HG02623 (cell line): ENCODE data around the gene DLK1.

Experiments
- ATAC-seq: cut with Tn5 transposase; IDR thresholded peaks from one replicate; pipeline ENCODE4 v1.9.1; 2021; ENCODE audit warnings: moderate library complexity; ENCODE audit not compliant: unreplicated experiment

The DLK1 gene

GRCh38 chr14:100731846-100732765, 5.4 kb downstream of the DLK1 start:
- no peak for ATAC-seq

DNA sequence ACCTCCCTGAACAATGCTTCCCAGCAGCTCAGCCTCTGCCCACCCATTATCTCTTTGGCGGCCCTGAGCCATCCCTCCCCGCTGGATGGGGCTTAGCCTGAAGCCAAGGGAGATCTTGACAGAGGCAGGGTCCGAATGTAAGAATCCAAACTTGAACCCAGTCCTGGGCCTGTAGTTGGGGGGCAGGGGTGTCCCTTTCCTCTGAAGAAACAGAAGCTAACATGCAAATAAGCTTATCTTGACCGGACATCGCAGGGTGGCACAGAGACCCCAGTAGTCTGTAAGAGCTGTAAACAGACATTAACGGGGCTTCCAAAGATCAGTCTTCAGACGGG, 6.0 kb downstream of the DLK1 start:
- no peak for ATAC-seq

GRCh38 chr14:100733152-100733850, 6.6 kb downstream of the DLK1 start:
- ATAC-seq, result no peak

GRCh38 chr14:100734031-100734990, 7.6 kb downstream of the DLK1 start:
- no peak for ATAC-seq

DNA sequence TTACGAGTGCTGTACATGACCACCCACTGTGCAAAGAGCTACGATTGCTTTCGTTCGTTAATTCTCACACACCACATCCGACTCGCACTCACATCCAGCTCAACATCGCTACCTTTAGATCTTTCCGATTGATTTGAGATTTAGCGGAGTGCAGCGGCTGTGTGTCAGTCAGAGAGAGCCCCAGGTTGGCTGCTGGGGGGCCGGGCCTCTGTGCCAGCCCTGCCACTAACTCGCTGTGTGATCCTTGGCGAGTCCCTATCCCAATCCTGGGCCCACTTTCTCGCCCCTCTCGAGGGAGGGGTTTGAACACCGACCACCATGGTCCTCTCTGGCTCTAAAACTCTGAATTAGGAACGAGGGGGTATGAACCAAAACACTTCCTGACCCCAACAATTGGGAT, 8.6 kb downstream of the DLK1 start:
- no peak for ATAC-seq

DNA sequence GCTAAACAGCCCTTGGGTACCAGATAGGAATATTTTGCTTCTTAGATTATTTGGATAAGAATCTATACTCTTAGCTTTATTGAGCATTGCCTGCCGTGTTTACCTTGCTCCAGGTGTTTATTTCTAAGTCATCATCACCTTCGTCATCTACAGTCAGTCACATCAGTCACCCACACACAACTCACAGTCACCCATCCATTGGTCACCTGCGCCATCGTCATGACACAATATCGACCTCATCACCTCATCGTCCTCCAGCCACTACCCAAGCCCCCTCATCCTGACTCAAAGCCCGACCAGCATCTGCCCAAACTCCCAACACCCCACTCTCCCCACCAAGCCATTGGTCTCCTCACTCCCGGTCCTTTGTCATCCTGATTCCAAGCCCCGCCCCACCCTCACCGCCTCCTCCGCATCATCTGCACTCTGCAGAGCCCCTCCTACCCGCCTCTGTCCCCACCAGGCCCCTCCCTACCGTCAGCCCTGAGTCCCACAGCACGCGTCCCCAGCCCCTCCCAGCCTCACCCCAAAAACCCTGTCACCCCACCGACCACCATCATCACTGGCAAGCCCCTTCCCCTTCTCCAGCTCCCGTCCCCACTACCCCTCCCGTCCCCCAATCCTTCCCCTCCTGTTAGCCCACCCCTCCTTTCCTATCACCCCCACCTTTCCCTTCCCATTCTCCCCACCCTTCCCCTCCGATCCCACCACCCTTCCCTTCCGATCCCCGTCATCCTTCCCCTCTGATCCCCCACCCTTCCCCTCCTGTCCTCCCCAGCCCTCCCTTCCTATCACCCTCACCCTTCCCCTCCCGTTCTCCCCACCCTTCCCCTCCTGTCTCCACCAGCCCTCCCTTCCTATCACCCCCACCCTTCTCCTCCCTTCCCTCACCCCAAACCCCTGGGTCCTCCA, 9.8 kb downstream of the DLK1 start:
- ATAC-seq, result no peak

GRCh38 chr14:100737526-100737925, 10.8 kb downstream of the DLK1 start:
- no peak for ATAC-seq

DNA sequence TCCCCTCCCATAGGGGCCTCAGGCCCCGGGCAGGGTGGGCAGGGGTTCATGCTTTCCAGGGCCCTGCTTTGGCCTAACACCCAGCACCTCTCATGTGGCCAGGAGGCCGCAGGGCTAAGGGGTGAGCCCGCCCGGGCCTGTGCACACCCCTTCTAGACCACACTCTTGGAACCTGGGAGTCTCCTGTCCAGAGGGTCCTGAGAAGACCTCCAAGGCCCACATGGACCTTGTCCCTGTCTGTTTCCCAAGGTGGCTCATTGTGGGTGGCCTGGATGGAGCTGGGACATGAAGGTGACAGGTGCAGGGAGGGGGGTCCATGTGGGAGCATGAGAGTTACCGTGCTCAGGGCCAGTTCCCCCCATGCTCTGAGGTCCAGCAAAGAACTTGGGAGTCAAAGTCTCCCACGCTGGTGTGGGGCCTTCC, 11.6 kb downstream of the DLK1 start:
- ATAC-seq, result no peak

DNA sequence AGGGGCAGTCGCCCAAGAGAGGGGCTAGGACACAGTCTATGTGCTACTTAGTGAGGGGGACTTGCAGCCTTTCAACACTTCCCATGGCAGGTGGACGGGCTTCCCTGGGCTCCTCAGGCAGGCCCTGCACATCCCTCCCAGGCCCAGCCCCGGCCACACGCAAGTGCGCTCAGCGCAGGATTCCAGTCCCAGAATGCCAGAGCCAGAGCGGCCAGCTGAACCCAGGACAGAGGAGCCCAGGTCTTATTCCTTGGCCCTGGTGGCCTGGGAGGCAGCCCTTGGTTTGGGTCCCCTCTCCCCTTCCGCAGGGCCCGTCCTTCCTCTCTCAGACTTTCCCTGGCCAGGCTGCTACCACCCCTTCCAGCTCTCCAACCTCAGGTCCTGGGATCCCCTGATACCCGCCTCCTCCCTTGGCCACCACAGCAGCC, 12.0 kb downstream of the DLK1 start:
- no peak for ATAC-seq

DNA sequence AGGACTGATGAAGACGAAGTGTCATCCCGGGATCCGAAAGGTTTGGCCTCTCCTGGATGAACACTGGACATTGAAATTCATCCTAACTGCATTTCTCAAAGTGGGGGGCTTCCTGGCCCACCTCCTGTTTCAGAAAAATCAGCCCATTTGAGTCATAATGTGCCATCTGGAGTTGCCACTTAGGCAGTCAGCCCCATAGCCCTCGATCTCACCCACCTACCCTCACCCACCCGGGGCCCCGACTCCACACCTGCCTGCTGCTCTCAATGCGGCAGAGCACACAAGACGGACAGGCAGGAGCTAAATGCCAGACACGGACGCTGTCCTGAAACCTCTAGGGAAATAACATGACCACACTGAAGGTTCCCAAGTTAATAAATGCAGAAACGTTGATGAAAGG, 12.6 kb downstream of the DLK1 start:
- ATAC-seq, result no peak

DNA sequence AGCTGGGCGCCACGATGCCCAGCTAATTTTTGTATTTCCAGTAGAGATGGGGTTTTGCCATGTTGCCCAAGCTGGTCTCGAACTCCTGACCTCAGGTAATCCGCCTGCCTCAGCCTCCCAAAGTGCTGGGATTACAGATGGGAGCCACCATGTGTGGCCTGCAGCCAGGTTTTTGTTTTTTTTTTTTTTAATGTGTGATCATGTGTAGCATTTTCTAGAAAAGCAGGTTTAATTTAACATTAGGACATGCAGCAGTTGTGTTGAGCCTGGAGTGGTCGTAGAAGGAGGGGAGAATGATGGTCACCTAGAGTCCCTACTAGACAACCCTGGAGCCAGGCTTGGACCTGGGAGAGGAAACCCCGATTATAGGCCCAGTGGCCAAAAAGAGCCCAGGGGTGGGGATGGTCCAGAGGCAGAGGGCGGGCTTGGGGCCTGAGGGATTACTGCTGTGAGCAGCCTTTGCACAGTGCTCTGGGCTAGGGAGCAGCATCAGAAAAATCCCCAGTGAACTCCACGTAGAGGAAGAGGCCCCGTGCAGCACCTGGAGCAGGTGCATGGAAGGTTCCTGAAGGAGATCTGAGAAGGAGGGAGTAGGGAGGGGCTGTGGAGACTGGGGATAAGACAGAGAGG, 13.6 kb downstream of the DLK1 start:
- no peak for ATAC-seq

GRCh38 chr14:100740929-100741328, 14.2 kb downstream of the DLK1 start:
- ATAC-seq, result no peak

- no peak for ATAC-seq
Measured at GRCh38 chr14:100741966-100742365, 15.3 kb downstream of the DLK1 start.

- no peak for ATAC-seq
Measured at GRCh38 chr14:100746326-100746725, 19.6 kb downstream of the DLK1 start.

GRCh38 chr14:100747021-100747586, 20.4 kb downstream of the DLK1 start:
- ATAC-seq, result no peak

GRCh38 chr14:100747736-100748135, 21.0 kb downstream of the DLK1 start:
- no peak for ATAC-seq

- no peak for ATAC-seq
Measured at GRCh38 chr14:100748403-100748802, 21.7 kb downstream of the DLK1 start.

DNA sequence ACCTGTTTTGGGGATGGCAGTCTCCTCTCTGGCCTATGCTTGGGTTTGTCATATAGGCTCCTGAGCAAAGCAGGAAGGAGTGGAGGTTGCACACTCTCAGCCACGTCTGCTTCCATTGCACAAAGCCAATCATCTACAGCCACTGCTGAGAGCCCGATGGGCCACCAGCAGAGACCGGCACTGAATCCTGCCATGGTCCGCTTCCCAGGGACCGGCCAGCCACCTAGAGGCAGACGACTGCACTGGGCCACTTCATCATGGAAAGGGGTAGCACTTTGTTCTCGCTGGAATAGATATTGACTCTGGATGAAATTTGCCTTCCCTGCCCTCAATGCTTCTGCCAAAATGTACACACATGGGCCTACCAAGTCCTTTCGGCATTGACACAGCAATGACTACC, 22.3 kb downstream of the DLK1 start:
- no peak for ATAC-seq

- ATAC-seq, result no peak
Measured at GRCh38 chr14:100749967-100750597, 23.4 kb downstream of the DLK1 start.
